DND-41 (cell line): ENCODE measurements around the gene CACNA2D3.

ENCODE experiments used
- CTCF ChIP-seq: IDR thresholded peaks from 2 replicates; pipeline ENCODE4 v1.5.1; 2012; ENCODE audit warnings: borderline replicate concordance, low read length, moderate library complexity, mild to moderate bottlenecking; ENCODE audit not compliant: poor library complexity, severe bottlenecking; ENCODE audit errors: extremely low read depth
- EZH2 ChIP-seq: IDR thresholded peaks from 3 replicates; pipeline ENCODE4 v1.6.1; 2012; ENCODE audit warnings: borderline replicate concordance, low read depth, mild to moderate bottlenecking, moderate library complexity, low read length, inconsistent platforms; ENCODE audit not compliant: severe bottlenecking

- TF ChIP-seq CTCF (no peak), EZH2 (no peak)
These were observed 188.9 kb downstream of the CACNA2D3 start for GRCh38 chr3:54311211-54311747.
